HG02884 (cell line): Measurements from ENCODE around the gene DDX51.
"Not testable (repeated sequence)": the region's sequence is repeated elsewhere in the genome, so short reads cannot be mapped to it uniquely, and the experiment has no call there.

Experiments
- ATAC-seq: cut with Tn5 transposase; IDR thresholded peaks from one replicate; pipeline ENCODE4 v1.9.1; 2021; ENCODE audit warnings: mild to moderate bottlenecking, moderate library complexity; ENCODE audit not compliant: unreplicated experiment

DDX51 gene

GRCh38 chr12:132141976-132142678, 2.0 kb downstream of the DDX51 start:
- ATAC-seq, result no peak

- ATAC-seq, result no peak
These were observed 2.9 kb downstream of the DDX51 start for GRCh38 chr12:132140918-132141841.

GRCh38 chr12:132140501-132140900, 3.6 kb downstream of the DDX51 start:
- ATAC-seq, result no peak

- ATAC-seq, result no peak
These were observed 4.2 kb downstream of the DDX51 start for GRCh38 chr12:132139912-132140311.

- ATAC-seq, result no peak
These were observed 4.9 kb downstream of the DDX51 start for GRCh38 chr12:132138941-132139871.

DNA sequence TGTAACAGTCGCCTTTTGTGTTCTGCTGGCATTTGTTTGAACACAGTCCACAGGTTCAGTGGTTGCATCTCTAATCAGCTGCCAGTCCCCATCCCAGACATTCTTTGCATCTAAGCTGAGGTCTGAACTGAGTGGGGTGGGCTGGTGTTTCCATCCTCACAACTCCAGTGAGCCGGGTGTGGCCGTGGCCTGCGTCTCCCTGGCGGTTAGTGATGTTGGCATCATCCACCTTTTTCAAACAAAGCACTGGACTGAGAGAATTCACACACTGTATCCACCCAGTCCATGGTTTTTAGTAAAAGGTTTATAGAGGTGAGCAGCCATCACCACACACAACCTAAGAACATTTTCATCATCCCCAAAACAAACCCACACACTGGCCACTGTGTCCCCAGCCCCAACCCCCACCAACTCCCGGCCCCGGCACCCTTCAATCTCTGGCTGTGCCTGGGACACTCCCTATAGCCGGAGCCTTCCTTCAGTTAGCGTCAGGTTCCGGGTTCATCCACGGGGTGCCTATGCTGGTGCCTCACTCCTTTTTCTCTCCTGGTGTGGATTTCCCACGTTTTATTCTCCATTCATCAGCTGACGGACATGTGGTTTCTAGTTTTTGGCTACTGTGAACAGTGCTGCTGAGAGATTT, 6.5 kb downstream of the DDX51 start:
- no peak for ATAC-seq

DNA sequence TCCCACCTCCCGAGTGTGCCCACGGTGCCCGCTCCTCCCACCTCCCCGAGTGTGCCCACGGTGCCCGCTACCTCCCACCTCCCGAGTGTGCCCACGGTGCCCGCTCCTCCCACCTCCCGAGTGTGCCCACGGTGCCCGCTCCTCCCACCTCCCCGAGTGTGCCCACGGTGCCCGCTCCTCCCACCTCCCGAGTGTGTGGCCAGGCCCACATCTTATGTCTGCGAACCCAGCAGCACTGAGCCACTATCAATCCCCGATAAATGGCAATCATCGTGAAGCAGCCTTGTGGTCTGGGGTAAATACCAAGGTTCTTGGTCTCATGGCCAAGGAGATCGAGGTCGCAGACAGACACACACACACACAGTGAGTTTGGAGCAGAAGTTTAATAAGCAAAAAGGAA, 7.9 kb downstream of the DDX51 start:
- not testable (repeated sequence) for ATAC-seq

DNA sequence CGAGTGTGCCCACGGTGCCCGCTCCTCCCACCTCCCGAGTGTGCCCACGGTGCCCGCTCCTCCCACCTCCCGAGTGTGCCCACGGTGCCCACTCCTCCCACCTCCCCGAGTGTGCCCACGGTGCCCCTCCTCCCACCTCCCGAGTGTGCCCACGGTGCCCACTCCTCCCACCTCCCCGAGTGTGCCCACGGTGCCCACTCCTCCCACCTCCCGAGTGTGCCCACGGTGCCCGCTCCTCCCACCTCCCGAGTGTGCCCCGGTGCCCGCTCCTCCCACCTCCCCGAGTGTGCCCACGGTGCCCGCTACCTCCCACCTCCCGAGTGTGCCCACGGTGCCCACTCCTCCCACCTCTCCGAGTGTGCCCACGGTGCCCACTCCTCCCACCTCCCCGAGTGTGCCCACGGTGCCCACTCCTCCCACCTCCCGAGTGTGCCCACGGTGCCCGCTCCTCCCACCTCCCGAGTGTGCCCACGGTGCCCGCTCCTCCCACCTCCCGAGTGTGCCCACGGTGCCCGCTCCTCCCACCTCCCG, 9.4 kb downstream of the DDX51 start:
- ATAC-seq, result not testable (repeated sequence)

- ATAC-seq, result no peak
These were observed 10.0 kb downstream of the DDX51 start for GRCh38 chr12:132133952-132134652.

DNA sequence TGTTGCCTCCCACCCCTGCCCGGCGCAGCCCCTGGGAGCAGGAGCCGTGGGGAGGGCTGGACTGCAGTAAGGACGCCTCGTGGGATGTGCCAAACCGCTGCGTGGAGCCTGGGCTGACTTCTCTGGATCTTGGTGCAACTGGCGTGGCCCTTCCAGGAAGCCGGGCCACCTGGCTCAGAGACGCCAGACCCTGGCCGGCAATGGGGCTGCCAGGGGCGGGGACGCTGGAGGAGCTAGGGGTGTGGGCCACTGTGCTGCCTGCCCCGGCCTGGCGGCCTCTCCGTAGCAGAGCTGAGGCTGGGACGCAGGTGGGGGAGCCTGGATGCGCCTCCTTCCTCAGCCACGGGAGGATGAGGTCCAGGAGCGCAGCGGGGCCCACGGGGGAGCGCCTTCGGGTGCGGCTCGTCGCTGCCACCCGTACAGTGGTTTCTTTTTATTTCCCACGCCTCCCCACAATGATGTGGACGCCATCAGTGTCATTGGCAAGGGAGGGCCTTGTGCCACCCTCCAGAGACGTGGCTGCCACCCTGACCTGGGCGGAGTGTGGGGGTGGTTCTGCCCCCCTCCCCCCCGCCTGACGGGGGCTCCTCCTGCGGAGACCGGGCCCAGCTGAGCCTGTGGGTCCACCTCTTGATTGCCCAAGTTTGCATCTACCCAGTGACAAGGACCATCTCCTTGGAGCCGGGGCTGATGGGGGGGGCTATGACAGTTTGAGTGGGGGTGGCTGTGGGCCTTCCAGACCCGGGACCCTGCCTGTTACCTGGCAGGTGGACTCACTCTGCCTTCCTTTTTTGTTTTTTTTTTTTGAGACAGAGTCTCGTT, 11.3 kb downstream of the DDX51 start:
- ATAC-seq, result no peak

DNA sequence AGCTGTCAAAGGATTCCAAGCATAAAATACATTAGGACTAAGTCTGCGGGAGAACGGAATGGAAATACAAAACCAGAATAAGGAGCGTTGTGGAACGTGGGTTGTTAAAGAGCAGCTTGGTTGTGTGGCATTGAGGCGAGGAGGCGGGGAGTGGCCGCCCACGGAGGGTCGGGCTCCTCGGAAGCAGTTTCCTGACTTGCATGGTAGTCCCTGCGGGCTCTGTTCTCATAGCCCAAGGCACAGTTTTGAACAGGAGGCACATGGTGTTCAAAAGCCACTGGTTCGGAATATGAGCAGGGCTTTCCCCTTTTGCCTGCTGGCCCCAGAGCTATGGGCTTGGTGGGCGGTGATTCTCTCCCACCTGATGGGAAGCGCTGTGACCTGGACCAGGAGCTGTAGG, 12.2 kb downstream of the DDX51 start:
- ATAC-seq, result no peak

- no peak for ATAC-seq
These were observed 12.9 kb downstream of the DDX51 start for GRCh38 chr12:132131229-132131628.

DNA sequence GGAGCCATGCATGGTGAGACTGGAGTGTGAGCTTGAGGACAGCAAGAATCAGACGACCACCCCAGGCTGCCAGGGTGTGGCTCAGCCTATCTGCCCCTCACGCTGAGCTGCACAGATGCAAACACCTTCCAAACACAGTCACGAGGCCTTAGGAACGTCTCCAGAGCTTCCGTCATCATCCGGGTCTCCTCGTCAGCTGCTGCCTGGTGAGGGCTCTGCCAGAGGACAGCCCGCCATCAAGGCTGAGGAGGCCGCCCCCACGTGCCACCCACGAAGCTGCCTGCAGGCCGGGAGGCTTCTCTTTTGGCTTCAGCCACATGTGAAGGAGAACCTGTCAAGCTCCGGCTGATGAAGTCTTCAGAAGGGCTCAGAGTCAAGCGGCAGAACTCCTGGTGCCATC, 13.4 kb downstream of the DDX51 start:
- ATAC-seq, result no peak

DNA sequence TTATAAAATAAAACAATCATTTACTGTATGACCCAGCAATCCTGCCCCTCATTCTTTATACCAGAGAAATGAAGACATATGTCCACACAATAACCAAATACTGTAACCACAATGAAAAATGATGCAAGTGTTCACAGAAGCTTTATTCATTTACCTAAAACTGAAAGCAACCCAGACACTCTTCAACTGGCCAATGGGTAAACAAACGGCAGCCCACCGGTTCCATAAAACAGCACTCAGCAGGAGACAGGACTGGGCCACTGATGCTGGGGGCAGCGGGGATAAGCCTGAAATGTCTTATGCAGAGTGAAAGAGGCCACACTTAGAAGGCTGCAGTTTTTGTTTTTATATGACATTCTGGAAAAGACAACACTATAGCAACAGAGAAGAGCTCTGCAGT, 15.1 kb downstream of the DDX51 start:
- ATAC-seq, result no peak

GRCh38 chr12:132127041-132127440, 17.1 kb downstream of the DDX51 start:
- ATAC-seq, result no peak

DNA sequence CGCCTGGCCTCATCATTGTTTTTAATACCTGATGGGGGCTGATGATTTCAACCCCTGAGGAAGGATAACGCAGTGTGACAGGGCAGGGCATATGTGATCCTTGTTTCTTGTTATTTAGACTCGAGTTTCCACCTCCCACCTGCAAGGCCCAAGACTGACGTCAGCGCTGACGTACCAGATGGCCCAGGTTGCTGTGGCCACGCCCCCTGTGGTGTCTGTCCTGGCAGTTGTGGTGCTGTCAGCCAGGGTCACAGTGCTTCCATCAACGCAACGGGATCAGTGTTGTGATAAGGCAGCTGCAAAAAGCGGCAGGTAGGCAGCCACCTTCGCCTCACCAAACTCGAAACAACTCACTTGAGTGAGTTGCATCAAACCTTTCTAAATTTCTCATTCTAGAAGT, 18.4 kb downstream of the DDX51 start:
- ATAC-seq, result no peak

DNA sequence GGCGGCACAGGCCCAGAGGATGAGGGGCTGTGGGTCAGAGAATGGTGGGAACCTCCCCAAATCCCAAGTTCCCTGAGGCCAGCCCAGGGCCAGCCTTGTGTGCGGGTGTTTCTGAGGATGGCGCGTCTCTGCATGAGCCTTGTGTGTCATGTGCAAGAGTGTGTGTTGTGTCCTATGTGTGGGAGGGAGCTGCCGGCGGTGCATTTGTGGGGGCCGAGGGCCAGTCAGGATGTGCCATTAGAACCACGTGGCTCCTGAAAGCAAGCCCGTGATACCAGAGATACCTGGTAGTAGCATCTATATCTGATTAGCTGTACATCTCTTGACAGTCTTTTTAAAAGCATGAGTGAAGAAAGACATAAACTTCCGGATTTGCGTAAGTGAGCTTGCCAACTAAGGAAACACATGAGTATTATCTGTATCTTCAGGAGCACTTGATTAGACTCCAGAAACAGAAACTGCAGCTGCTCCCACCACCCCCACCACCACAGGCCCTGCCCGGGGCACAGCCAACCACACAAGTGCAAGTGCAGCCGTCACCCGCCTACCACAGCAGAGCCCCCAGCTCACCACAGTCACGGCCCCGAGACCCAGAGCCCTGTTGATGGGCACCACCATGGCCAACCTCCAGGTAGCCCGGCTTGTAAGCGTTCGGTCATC, 19.2 kb downstream of the DDX51 start:
- no peak for ATAC-seq
